ENCODE measurements around the gene STPG4.

The STPG4 gene

GRCh38 chr2:47093626-47094025, 61.5 kb downstream of the STPG4 start:
- ATAC-seq, result no peak
- Mint-ChIP-seq H3K9me3 (no peaks in the 10 kb centered on the region), H3K36me3 (no peaks in the 10 kb centered on the region), H3K4me1 (peaks cover 12% of the 10 kb centered on the region), H3K27ac (no peak overlapping the region), H3K27me3 (no peaks in the 10 kb centered on the region), H3K4me3 (no peak overlapping the region)

- no peaks in the 10 kb centered on the region for H3K9me3 Mint-ChIP-seq
- H3K27me3 Mint-ChIP-seq, result no peaks in the 10 kb centered on the region
- ATAC-seq, result no peak
- H3K4me1 Mint-ChIP-seq, result peaks cover 12% of the 10 kb centered on the region
- H3K27ac Mint-ChIP-seq, result no peak overlapping the region
- H3K36me3 Mint-ChIP-seq, result no peaks in the 10 kb centered on the region
- H3K4me3 Mint-ChIP-seq, result no peak overlapping the region
These were observed 62.6 kb downstream of the STPG4 start for GRCh38 chr2:47092465-47092864.

- H3K36me3 Mint-ChIP-seq, result no peaks in the 10 kb centered on the region
- no peak overlapping the region for H3K4me3 Mint-ChIP-seq
- H3K27me3 Mint-ChIP-seq, result no peaks in the 10 kb centered on the region
- no peak for ATAC-seq
- no peaks in the 10 kb centered on the region for H3K9me3 Mint-ChIP-seq
- H3K27ac Mint-ChIP-seq, result no peak overlapping the region
- peaks cover 12% of the 10 kb centered on the region for H3K4me1 Mint-ChIP-seq
These were observed 64.0 kb downstream of the STPG4 start for GRCh38 chr2:47091118-47091517.

GRCh38 chr2:47089083-47089464, 66.0 kb downstream of the STPG4 start:
- Mint-ChIP-seq H3K4me1 (peaks cover 18% of the 10 kb centered on the region), H3K27ac (no peak overlapping the region), H3K36me3 (no peaks in the 10 kb centered on the region), H3K27me3 (no peaks in the 10 kb centered on the region), H3K9me3 (no peaks in the 10 kb centered on the region), H3K4me3 (no peak overlapping the region)
- ATAC-seq, result no peak

DNA sequence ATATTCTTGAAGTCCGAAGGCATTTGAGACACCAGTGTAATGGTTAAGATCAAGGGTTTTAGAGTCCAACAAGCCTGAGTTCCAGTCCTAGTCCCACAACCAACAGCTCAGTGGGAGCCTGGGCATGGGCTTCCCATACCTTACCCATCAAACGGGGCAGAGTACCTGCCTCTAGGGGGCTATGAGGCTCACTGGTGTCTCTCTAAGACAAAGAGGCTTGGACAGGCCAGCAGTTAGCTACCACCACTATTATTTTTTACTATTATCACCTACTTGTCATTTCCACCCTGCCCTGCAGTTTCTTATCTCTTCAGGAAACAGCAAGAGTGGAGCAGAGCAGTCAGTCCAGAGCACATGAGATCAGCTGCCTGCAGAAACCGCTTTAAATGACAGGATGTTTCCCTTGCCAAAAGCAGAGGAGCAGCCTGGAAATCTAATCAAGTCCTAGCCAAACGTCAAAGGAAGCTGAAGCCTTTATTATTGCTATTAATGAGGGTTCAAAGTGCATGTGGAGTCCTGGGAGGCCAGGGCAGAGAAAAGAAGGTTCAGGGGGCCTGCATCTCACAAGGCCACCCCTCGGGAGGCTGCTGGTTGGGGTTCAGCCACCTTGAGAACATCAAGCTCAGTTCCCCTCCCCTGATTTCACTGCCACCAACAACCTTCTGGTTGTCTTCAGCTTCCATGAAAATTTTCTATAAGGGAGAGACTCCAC, 66.6 kb downstream of the STPG4 start:
- H3K27ac Mint-ChIP-seq, result no peak overlapping the region
- H3K36me3 Mint-ChIP-seq, result no peaks in the 10 kb centered on the region
- no peak for ATAC-seq
- peaks cover 21% of the 10 kb centered on the region for H3K4me1 Mint-ChIP-seq
- H3K4me3 Mint-ChIP-seq, result no peak overlapping the region
- H3K9me3 Mint-ChIP-seq, result no peaks in the 10 kb centered on the region
- no peaks in the 10 kb centered on the region for H3K27me3 Mint-ChIP-seq

GRCh38 chr2:47087051-47087450, 68.1 kb downstream of the STPG4 start:
- H3K27me3 Mint-ChIP-seq, result no peaks in the 10 kb centered on the region
- no peaks in the 10 kb centered on the region for H3K36me3 Mint-ChIP-seq
- no peak overlapping the region for H3K4me3 Mint-ChIP-seq
- H3K27ac Mint-ChIP-seq, result no peak overlapping the region
- ATAC-seq, result no peak
- no peaks in the 10 kb centered on the region for H3K9me3 Mint-ChIP-seq
- H3K4me1 Mint-ChIP-seq, result peaks cover 21% of the 10 kb centered on the region

- no peak for ATAC-seq
- Mint-ChIP-seq H3K4me1 (peaks cover 21% of the 10 kb centered on the region), H3K36me3 (no peaks in the 10 kb centered on the region), H3K4me3 (no peak overlapping the region), H3K9me3 (no peaks in the 10 kb centered on the region), H3K27me3 (no peaks in the 10 kb centered on the region), H3K27ac (no peak overlapping the region)
These were observed 68.5 kb downstream of the STPG4 start for GRCh38 chr2:47086571-47086970.

DNA sequence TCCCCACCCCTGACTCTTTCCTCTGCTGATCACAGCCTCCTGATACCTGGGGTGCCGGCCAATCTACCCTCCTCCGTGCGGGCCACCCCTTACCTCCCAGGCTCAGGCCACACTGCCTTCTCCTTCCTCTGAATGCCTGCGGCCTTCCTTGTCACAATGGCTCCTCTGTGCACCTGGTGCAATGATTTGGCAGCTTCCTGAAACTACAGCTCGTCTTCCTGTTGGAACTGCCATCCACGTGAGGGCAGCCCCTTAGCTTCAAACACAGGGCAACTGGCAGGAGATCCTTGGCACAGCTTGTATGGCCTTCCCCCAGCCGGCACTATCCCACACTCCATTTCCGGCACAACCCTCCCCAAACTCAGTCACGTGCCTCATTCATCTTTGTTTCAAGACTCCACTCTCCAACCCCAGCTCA, 69.0 kb downstream of the STPG4 start:
- Mint-ChIP-seq H3K27me3 (no peaks in the 10 kb centered on the region), H3K36me3 (no peaks in the 10 kb centered on the region), H3K4me3 (no peak overlapping the region), H3K27ac (no peak overlapping the region), H3K4me1 (peaks cover 21% of the 10 kb centered on the region), H3K9me3 (no peaks in the 10 kb centered on the region)
- ATAC-seq, result no peak

DNA sequence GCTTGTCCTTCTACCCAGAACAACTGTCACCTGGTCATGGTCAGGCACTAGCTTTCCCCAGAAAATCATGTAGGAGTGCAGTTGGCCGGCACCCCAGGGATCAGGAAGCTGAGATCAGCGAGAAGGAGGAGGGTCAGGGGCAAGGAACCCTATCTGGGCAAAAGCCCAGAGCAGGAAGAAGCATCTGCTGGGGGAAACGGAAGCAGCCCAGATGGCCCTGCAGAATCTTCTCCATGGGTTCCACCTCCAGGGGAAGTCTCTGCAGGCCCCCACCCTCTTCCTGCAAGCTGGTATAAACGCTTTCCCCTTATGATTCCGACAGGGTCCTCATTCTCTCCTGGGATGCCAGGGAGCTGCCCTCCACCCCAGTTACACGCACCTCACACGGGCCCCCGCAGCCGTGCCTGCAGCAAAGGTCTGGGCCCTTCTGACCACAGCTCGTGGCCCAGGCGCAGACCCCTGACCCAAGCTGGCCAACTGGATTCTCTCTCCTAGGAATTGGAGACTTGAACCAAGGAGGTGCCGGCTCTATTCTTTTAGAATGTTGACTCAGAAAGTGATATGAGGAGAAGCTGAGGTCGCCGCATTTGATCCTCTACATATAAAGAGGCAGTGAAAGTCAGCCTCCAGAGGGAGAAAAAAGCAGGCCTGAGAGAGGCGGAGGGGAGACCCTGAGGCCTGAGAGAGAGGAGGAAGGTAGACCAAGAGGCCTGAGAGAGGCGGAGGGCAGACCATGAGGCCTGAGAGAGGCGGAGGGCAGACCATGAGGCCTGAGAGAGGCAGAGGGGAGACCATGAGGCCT, 71.0 kb downstream of the STPG4 start:
- Mint-ChIP-seq H3K27ac (no peak overlapping the region), H3K36me3 (no peaks in the 10 kb centered on the region), H3K27me3 (no peaks in the 10 kb centered on the region), H3K9me3 (no peaks in the 10 kb centered on the region), H3K4me3 (no peak overlapping the region), H3K4me1 (peaks cover 25% of the 10 kb centered on the region)
- ATAC-seq, result no peak

- Mint-ChIP-seq H3K27ac (no peak overlapping the region), H3K4me3 (no peak overlapping the region), H3K27me3 (no peaks in the 10 kb centered on the region), H3K9me3 (no peaks in the 10 kb centered on the region), H3K36me3 (no peaks in the 10 kb centered on the region), H3K4me1 (peaks cover 31% of the 10 kb centered on the region)
- no peak for ATAC-seq
These were observed 71.6 kb downstream of the STPG4 start for GRCh38 chr2:47083485-47083884.

DNA sequence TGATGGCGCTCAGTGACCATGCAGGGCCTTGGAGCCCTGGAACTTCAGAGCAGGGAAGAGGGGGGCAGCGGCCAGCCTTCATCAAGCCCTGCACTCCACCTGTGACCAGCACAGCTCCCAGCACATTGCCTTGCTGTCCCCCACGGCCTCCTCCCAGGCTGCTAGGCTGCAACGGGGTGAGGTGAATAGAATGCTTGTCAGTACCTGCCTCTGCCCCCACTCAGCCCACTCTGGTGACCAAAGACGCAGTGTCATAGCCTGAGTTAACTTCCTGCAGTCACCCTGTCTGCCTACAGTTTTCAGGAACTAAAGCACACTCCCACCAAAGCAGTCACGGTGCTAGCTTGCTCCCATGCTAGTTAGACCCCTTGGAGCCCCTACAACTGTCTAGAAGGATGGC, 72.1 kb downstream of the STPG4 start:
- H3K4me3 Mint-ChIP-seq, result no peak overlapping the region
- ATAC-seq, result no peak
- H3K27ac Mint-ChIP-seq, result no peak overlapping the region
- no peaks in the 10 kb centered on the region for H3K36me3 Mint-ChIP-seq
- H3K4me1 Mint-ChIP-seq, result peaks cover 31% of the 10 kb centered on the region
- no peaks in the 10 kb centered on the region for H3K27me3 Mint-ChIP-seq
- H3K9me3 Mint-ChIP-seq, result no peaks in the 10 kb centered on the region

GRCh38 chr2:47080888-47081301, 74.2 kb downstream of the STPG4 start:
- H3K4me1 Mint-ChIP-seq, result peaks cover 37% of the 10 kb centered on the region
- ATAC-seq, result no peak
- H3K4me3 Mint-ChIP-seq, result no peak overlapping the region
- H3K27me3 Mint-ChIP-seq, result no peaks in the 10 kb centered on the region
- no peaks in the 10 kb centered on the region for H3K9me3 Mint-ChIP-seq
- no peak overlapping the region for H3K27ac Mint-ChIP-seq
- H3K36me3 Mint-ChIP-seq, result no peaks in the 10 kb centered on the region

GRCh38 chr2:47079515-47080412, 75.3 kb downstream of the STPG4 start:
- no peaks in the 10 kb centered on the region for H3K9me3 Mint-ChIP-seq
- peaks cover 44% of the 10 kb centered on the region for H3K4me1 Mint-ChIP-seq
- no peaks in the 10 kb centered on the region for H3K27me3 Mint-ChIP-seq
- peak; percentile 17 for ATAC-seq
- peak overlapping the region; percentile 5 for H3K27ac Mint-ChIP-seq
- H3K4me3 Mint-ChIP-seq, result no peak overlapping the region
- H3K36me3 Mint-ChIP-seq, result peaks cover 6% of the 10 kb centered on the region

GRCh38 chr2:47078541-47079482, 76.3 kb downstream of the STPG4 start:
- H3K4me3 Mint-ChIP-seq, result no peak overlapping the region
- no peak for ATAC-seq
- peak overlapping the region; percentile 36 for H3K27ac Mint-ChIP-seq
- H3K36me3 Mint-ChIP-seq, result peaks cover 15% of the 10 kb centered on the region
- H3K9me3 Mint-ChIP-seq, result no peaks in the 10 kb centered on the region
- no peaks in the 10 kb centered on the region for H3K27me3 Mint-ChIP-seq
- peaks cover 39% of the 10 kb centered on the region for H3K4me1 Mint-ChIP-seq
